ENCODE measurements around the gene KDM8.

GRCh38 chr16:27234171-27234570 is 30.8 kb downstream of the KDM8 start:
- TF ChIP-seq ZNF169 (tag by site-specific recombination; IDR thresholded peaks at IDR 0.05): no peak
- no peak for TF ChIP-seq ZNF175 (tag by site-specific recombination; IDR thresholded peaks at IDR 0.05)
- no peak for TF ChIP-seq CTCF (tag by site-specific recombination; IDR thresholded peaks at IDR 0.05)
- no peak for TF ChIP-seq ZNF433 (tag by site-specific recombination; IDR thresholded peaks at IDR 0.05; ENCODE audit: low read depth)
- no peak for TF ChIP-seq PBX3 (CRISPR knock-in tag; IDR thresholded peaks at IDR 0.05)
- no peak for TF ChIP-seq REST (tag by site-specific recombination; IDR thresholded peaks at IDR 0.05)
- no peak for TF ChIP-seq BCL6B (tag by site-specific recombination; IDR thresholded peaks at IDR 0.05)
- no peak for TF ChIP-seq GLI4 (tag by site-specific recombination; IDR thresholded peaks at IDR 0.05)
- TF ChIP-seq ZBTB21 (tag by site-specific recombination; IDR thresholded peaks at IDR 0.05): no peak
- TF ChIP-seq ZNF274 (IDR thresholded peaks at IDR 0.05; ENCODE audit: low read length): no peak
- TF ChIP-seq ZNF274 (tag by site-specific recombination; IDR thresholded peaks at IDR 0.05; ENCODE audit: borderline replicate concordance): no peak
